H9 (cell line): ENCODE results near the gene TTC33. TPM values are rescaled to one million over a fixed set of nuclear protein-coding genes. Genes with fewer than 3 reads are reported as not detected.

Experiments
- DNase-seq: peaks from one replicate; pipeline ENCODE4 v3.0.0-alpha.2; 2017
- H2AFZ ChIP-seq: one replicate; pipeline ENCODE4 v1.6.1; 2013; ENCODE audit warnings: mild to moderate bottlenecking, low read length, control low read depth, moderate library complexity
- H2AK5ac ChIP-seq: 2 replicates; pipeline ENCODE4 v1.6.1; 2013; ENCODE audit warnings: low read length, control low read depth, mixed read lengths; ENCODE audit not compliant: insufficient read length
- H2BK120ac ChIP-seq: one replicate; pipeline ENCODE4 v1.6.1; 2013; ENCODE audit warnings: low read depth, mild to moderate bottlenecking, low read length, control low read depth, inconsistent platforms; ENCODE audit not compliant: poor library complexity, severe bottlenecking
- H2BK12ac ChIP-seq: 2 replicates; pipeline ENCODE4 v1.6.1; 2013; ENCODE audit warnings: low read length, control low read depth, mixed read lengths, low read depth; ENCODE audit not compliant: insufficient read length
- H2BK15ac ChIP-seq: 2 replicates; pipeline ENCODE4 v1.6.1; 2013; ENCODE audit warnings: low read depth, low read length, control low read depth
- H2BK20ac ChIP-seq: one replicate; pipeline ENCODE4 v1.6.1; 2013; ENCODE audit warnings: low read depth, mild to moderate bottlenecking, low read length, control low read depth, inconsistent platforms; ENCODE audit not compliant: poor library complexity, severe bottlenecking
- H2BK5ac ChIP-seq: 2 replicates; pipeline ENCODE4 v1.6.1; 2013; ENCODE audit warnings: low read length, control low read depth, mixed read lengths; ENCODE audit not compliant: insufficient read length
- H3K14ac ChIP-seq: 2 replicates; pipeline ENCODE4 v1.6.1; 2013; ENCODE audit warnings: low read length, control low read depth; ENCODE audit not compliant: insufficient read depth
- H3K18ac ChIP-seq: 2 replicates; pipeline ENCODE4 v1.6.1; 2013; ENCODE audit warnings: low read depth, mild to moderate bottlenecking, mixed read lengths, low read length, control low read depth; ENCODE audit not compliant: insufficient read length
- H3K23ac ChIP-seq: 2 replicates; pipeline ENCODE4 v1.6.1; 2013; ENCODE audit warnings: low read length, control low read depth, mixed read lengths, low read depth; ENCODE audit not compliant: insufficient read length
- H3K23me2 ChIP-seq: 2 replicates; pipeline ENCODE4 v1.6.1; 2013; ENCODE audit warnings: low read depth, mild to moderate bottlenecking, mixed read lengths, low read length, control low read depth; ENCODE audit not compliant: insufficient read length, poor library complexity, severe bottlenecking
- H3K27ac ChIP-seq: 2 replicates; pipeline ENCODE4 v1.5.1; 2013; ENCODE audit warnings: low read length, control low read depth, mixed read lengths, low read depth; ENCODE audit not compliant: insufficient read length
- H3K27me3 ChIP-seq: 2 replicates; pipeline ENCODE4 v1.6.1; 2013; ENCODE audit warnings: low read length, control low read depth, inconsistent platforms; ENCODE audit not compliant: insufficient read depth
- H3K4ac ChIP-seq: 2 replicates; pipeline ENCODE4 v1.6.1; 2013; ENCODE audit warnings: low read depth, mild to moderate bottlenecking, control low read depth, inconsistent platforms, low read length, moderate library complexity
- H3K4me1 ChIP-seq: 2 replicates; pipeline ENCODE4 v1.6.1; 2013; ENCODE audit warnings: low read length, control low read depth, inconsistent platforms; ENCODE audit not compliant: insufficient read depth
- H3K4me2 ChIP-seq: 2 replicates; pipeline ENCODE4 v1.6.1; 2013; ENCODE audit warnings: low read length, control low read depth, mixed read lengths; ENCODE audit not compliant: insufficient read length, insufficient read depth
- H3K56ac ChIP-seq: 2 replicates; pipeline ENCODE4 v1.6.1; 2013; ENCODE audit warnings: low read depth, mild to moderate bottlenecking, mixed read lengths, low read length, control low read depth; ENCODE audit not compliant: insufficient read length
- H3K79me1 ChIP-seq: 2 replicates; pipeline ENCODE4 v1.6.1; 2013; ENCODE audit warnings: low read depth, mild to moderate bottlenecking, moderate library complexity, low read length, control low read depth, inconsistent platforms; ENCODE audit not compliant: insufficient read depth, poor library complexity, severe bottlenecking
- H3K79me2 ChIP-seq: 2 replicates; pipeline ENCODE4 v1.6.1; 2013; ENCODE audit warnings: low read length, control low read depth, inconsistent platforms; ENCODE audit not compliant: insufficient read depth
- H3K9ac ChIP-seq: 2 replicates; pipeline ENCODE4 v1.6.1; 2013; ENCODE audit warnings: low read length, control low read depth, mixed read lengths; ENCODE audit not compliant: insufficient read length; ENCODE audit errors: extremely low read depth
- H3K9me3 ChIP-seq: one replicate; pipeline ENCODE4 v1.6.1; 2013; ENCODE audit warnings: low read depth, low read length, inconsistent platforms; ENCODE audit not compliant: control insufficient read depth
- H3T11ph ChIP-seq: one replicate; pipeline ENCODE4 v1.6.1; 2013; ENCODE audit warnings: mild to moderate bottlenecking, low read length, control low read depth, inconsistent platforms
- H4K20me1 ChIP-seq: one replicate; pipeline ENCODE4 v1.6.1; 2013; ENCODE audit not compliant: control insufficient read depth, insufficient read length, insufficient read depth
- H4K5ac ChIP-seq: 2 replicates; pipeline ENCODE4 v1.6.1; 2013; ENCODE audit warnings: low read depth, mild to moderate bottlenecking, mixed read lengths, low read length, control low read depth; ENCODE audit not compliant: insufficient read length
- H4K8ac ChIP-seq: replicated peaks from 2 replicates; pipeline ENCODE4 v1.6.1; 2013; ENCODE audit warnings: low read length, control low read depth, mixed read lengths, low read depth; ENCODE audit not compliant: insufficient read length
- H4K91ac ChIP-seq: 2 replicates; pipeline ENCODE4 v1.6.1; 2013; ENCODE audit warnings: low read depth, mild to moderate bottlenecking, moderate library complexity, mixed read lengths, low read length, control low read depth; ENCODE audit not compliant: insufficient read length
- H3K27ac Mint-ChIP-seq, 3 experiments: 2 replicates in 2 of 3; 3 replicates in 1 of 3; pipeline ENCODE4 v1.8.0; 2020 to 2021; ENCODE audit warnings: mixed read lengths in 3 of 3, mild to moderate bottlenecking in 1 of 3, moderate library complexity in 1 of 3
- H3K27me3 Mint-ChIP-seq: 2 replicates; pipeline ENCODE4 v1.8.0; 2021; ENCODE audit warnings: low read depth, mild to moderate bottlenecking, moderate library complexity, mixed read lengths
- H3K36me3 Mint-ChIP-seq, 3 experiments: 2 replicates in 2 of 3; 3 replicates in 1 of 3; pipeline ENCODE4 v1.8.0; 2020 to 2021; ENCODE audit warnings: low read depth in 3 of 3, mixed read lengths in 3 of 3; ENCODE audit not compliant: insufficient read depth in 1 of 3
- H3K4me1 Mint-ChIP-seq, 2 experiments: 2 replicates each; pipeline ENCODE4 v1.8.0; 2020; ENCODE audit warnings: mixed read lengths in 2 of 2
- H3K4me3 Mint-ChIP-seq, 2 experiments: 2 replicates in 1 of 2; 3 replicates in 1 of 2; pipeline ENCODE4 v1.8.0; 2020 to 2021; ENCODE audit warnings: mild to moderate bottlenecking in 2 of 2, mixed read lengths in 2 of 2, moderate library complexity in 1 of 2
- H3K9me3 Mint-ChIP-seq, 2 experiments: 2 replicates in 1 of 2; 3 replicates in 1 of 2; pipeline ENCODE4 v1.8.0; 2020; ENCODE audit warnings: mild to moderate bottlenecking in 2 of 2, mixed read lengths in 2 of 2, moderate library complexity in 1 of 2
- WGBS: extraction: QIAGEN DNeasy Blood & Tissue Kit; methylation state at CpG from one replicate; pipeline ENCODE4 v1.1.7; 2013; ENCODE audit warnings: missing lambda C conversion rate, low lambda C conversion rate, mixed read lengths; ENCODE audit not compliant: insufficient read length; ENCODE audit errors: extremely low coverage; 5-methylcytosine and 5-hydroxymethylcytosine counted together
- total RNA-seq: library from RNA; stranded (reverse); gene quantifications from 2 replicates; pipeline ENCODE4 v1.2.1, GENCODE V29; 2021
- TF ChIP-seq, protein P1 (sequence below): fragments of 200-600 bp; sonication (generic); conservative IDR thresholded peaks from 3 replicates; pipeline ENCODE4 v1.8.0; 2021; ENCODE audit warnings: antibody characterized with exemption, mild to moderate bottlenecking

TTC33 gene
- total RNA-seq, 1 experiment from 2014 or later, result 7.3 TPM

DNA sequence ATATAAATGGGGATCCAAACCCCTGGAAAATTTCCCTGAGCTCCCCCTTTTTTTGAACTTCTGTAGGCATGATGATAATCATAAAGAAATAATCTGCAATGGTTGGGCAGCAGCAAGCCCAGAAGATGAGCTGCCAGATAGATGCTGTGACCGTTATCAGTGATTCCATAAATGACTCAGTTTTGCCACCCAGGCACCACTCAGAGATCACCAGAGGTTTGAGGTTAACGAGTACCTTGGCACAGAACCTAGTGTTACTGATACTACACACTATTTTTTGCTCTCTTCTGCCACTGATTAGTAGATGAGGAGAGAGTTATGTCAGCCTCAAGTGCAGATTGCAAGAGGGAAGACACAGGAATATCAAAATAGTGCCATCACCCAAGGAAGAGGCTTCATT, 275.4 kb downstream of the TTC33 start:
- DNase-seq, result no peak
- no CpG with 5 or more reads among the region's 2 CpGs for WGBS
- H3K79me1 ChIP-seq, result no peaks in the 10 kb centered on the region

More for the DNA sequence above, 275.4 kb downstream of the TTC33 start:
- no peak overlapping the region for H2BK5ac ChIP-seq
- H2AFZ ChIP-seq, result no peak overlapping the region
- H4K8ac ChIP-seq, result no peak overlapping the region
- H3K4me1 ChIP-seq, result no peaks in the 10 kb centered on the region
- no peak overlapping the region for H2BK12ac ChIP-seq
- H2BK120ac ChIP-seq, result no peak overlapping the region
- H3K4me2 ChIP-seq, result no peak overlapping the region
- no peak overlapping the region for H2AK5ac ChIP-seq
- no peak overlapping the region for H3K9ac ChIP-seq
- H4K20me1 ChIP-seq, result no peaks in the 10 kb centered on the region
- H3K23me2 ChIP-seq, result no peaks in the 10 kb centered on the region
- H3K27me3 ChIP-seq, result no peaks in the 10 kb centered on the region
- H3K18ac ChIP-seq, result no peak overlapping the region
- Mint-ChIP-seq H3K4me1 (no peaks in the 10 kb centered on the region), H3K27ac (no peak overlapping the region), H3K4me3 (no peak overlapping the region), H3K36me3 (no peaks in the 10 kb centered on the region), H3K27me3 (no peaks in the 10 kb centered on the region; the same call in 1 of the 2 replicates), H3K9me3 (no peaks in the 10 kb centered on the region)
- H4K91ac ChIP-seq, result no peak overlapping the region
- H4K5ac ChIP-seq, result no peak overlapping the region
- H3K14ac ChIP-seq, result no peak overlapping the region
- H2BK15ac ChIP-seq, result no peak overlapping the region
- H3K4ac ChIP-seq, result no peak overlapping the region
- no peak overlapping the region for H3K56ac ChIP-seq
- TF ChIP-seq, protein P1, sequence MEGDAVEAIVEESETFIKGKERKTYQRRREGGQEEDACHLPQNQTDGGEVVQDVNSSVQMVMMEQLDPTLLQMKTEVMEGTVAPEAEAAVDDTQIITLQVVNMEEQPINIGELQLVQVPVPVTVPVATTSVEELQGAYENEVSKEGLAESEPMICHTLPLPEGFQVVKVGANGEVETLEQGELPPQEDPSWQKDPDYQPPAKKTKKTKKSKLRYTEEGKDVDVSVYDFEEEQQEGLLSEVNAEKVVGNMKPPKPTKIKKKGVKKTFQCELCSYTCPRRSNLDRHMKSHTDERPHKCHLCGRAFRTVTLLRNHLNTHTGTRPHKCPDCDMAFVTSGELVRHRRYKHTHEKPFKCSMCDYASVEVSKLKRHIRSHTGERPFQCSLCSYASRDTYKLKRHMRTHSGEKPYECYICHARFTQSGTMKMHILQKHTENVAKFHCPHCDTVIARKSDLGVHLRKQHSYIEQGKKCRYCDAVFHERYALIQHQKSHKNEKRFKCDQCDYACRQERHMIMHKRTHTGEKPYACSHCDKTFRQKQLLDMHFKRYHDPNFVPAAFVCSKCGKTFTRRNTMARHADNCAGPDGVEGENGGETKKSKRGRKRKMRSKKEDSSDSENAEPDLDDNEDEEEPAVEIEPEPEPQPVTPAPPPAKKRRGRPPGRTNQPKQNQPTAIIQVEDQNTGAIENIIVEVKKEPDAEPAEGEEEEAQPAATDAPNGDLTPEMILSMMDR, result no peak
- H2BK20ac ChIP-seq, result no peak overlapping the region
- H3T11ph ChIP-seq, result no peak overlapping the region
- no peak overlapping the region for H3K27ac ChIP-seq
- no peaks in the 10 kb centered on the region for H3K79me2 ChIP-seq
- H3K23ac ChIP-seq, result no peak overlapping the region
- H3K9me3 ChIP-seq, result no peaks in the 10 kb centered on the region
